Fibroblast of mammary gland (primary cell): ENCODE data around the gene AKAP14.

Experiments
- DNase-seq: peaks from one replicate; pipeline ENCODE4 v3.0.0-alpha.2; 2010; ENCODE audit warnings: low read depth
- H3K4me3 ChIP-seq: 2 replicates; pipeline ENCODE4 v1.5.1; 2011; ENCODE audit warnings: low read depth, mild to moderate bottlenecking, low read length, moderate library complexity; ENCODE audit not compliant: control insufficient read depth
- TF ChIP-seq, protein P1 (sequence below): conservative IDR thresholded peaks from 2 replicates; pipeline ENCODE4 v1.5.1; 2011; ENCODE audit warnings: low read depth, low read length, inconsistent platforms; ENCODE audit not compliant: control insufficient read depth, insufficient read depth

AKAP14 gene

DNA sequence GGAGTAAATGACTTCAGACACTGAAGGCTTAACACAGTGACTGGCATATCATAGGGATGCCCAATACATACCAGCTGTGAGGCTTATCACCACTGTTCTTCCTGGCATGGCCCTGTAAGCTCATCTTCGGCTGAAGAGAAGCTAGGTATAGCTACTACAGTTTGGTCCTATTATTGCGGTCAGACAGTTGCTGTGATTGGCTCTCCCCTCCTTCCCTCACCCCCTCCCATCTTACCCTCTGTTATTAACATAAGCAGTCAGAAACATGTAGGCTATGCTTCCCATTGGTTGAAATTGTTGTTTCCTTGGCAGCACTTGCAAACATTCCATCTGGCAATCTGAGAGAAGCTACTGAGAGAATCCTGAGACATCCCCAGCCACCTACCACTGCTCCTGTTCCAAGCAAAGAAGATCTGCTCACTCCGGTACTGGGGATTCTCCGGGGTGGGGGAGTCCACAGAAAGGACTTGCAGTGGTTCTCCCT lies at the start of gene AKAP14:
AKAP14 (plus strand) TSS at position 51 of the 484 bp plus-strand sequence. CDS start 7,331 bp downstream, outside the sequence.
- TF ChIP-seq, protein P1, sequence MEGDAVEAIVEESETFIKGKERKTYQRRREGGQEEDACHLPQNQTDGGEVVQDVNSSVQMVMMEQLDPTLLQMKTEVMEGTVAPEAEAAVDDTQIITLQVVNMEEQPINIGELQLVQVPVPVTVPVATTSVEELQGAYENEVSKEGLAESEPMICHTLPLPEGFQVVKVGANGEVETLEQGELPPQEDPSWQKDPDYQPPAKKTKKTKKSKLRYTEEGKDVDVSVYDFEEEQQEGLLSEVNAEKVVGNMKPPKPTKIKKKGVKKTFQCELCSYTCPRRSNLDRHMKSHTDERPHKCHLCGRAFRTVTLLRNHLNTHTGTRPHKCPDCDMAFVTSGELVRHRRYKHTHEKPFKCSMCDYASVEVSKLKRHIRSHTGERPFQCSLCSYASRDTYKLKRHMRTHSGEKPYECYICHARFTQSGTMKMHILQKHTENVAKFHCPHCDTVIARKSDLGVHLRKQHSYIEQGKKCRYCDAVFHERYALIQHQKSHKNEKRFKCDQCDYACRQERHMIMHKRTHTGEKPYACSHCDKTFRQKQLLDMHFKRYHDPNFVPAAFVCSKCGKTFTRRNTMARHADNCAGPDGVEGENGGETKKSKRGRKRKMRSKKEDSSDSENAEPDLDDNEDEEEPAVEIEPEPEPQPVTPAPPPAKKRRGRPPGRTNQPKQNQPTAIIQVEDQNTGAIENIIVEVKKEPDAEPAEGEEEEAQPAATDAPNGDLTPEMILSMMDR = no peak
- H3K4me3 ChIP-seq = no peak within 1 kb of the TSS
- DNase-seq = no peak

DNA sequence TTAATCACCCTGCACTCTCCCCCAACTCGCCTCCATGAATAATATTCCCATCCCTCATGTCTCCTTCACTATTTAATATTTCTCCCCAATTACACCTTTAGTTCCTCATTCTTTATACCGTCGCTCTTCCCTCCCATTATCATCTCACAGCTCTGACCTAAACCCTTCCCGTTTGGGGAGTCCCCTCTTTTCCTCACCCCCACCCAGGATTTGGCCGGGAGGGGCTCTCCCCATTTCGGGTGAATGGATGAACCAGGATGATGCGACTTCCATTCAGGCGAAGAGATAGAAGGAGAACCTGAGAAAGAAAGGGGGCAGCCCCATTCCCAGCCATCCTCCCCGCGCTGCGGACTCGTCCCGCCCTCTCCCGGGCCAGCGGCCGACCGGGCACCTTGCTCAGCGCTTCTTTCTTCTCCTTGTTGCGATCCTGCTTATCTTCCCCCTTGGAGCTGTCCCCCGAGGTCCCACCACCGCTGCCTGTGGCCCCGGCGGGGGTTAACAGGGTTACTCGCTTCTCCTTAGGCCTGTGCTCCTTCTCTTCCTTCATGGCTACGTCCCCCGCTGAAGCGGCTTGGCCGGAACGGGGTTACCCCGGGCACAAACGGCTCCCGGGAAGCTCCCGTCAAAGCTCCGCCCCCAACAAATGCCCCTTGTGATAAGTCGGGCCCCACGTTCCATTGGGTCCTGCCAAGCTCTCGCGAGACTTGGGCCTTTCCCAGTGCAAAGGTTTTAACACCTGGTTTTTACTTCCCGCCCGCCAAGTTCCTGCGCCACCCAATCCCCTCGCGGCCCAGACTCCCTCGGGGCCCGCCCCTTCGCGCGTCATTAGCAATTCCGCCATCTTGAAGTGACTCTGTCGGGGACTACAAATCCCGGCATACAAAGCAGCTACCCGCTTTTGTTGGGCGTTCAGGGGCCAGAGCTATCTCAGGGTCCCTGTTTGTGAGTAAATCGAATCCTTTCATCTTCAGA lies 43.0 kb upstream of the AKAP14 start, which contains the start of gene UPF3B:
UPF3B (minus strand) TSS at position 582 of the 972 bp plus-strand sequence; CDS start at position 547, 35 bp downstream.
- DNase-seq = peak; percentile 97
- H3K4me3 ChIP-seq = peak within 1 kb of the TSS; percentile 78
- TF ChIP-seq, protein P1 = no peak

DNA sequence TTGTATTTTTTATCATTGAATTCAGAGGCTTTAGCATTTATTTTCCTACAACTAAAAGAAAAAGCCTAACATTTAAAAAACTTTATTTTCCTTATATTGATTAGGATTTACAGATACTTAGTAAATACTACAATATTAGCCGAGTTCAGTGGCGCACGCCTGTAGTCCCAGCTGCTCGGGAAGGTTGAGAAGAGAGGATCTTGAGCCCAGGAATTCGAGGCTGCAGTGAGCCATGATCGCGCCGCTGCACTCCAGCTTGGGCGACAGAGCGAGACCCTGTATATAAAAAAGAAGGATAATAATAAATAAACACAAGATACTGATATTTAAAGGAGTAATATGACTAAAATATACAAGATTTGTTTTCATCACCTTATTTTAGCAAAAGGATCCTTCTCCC lies 42.2 kb upstream of the AKAP14 start:
- H3K4me3 ChIP-seq = peak overlapping the region; percentile 53
- TF ChIP-seq, protein P1 = no peak
- DNase-seq = no peak

DNA sequence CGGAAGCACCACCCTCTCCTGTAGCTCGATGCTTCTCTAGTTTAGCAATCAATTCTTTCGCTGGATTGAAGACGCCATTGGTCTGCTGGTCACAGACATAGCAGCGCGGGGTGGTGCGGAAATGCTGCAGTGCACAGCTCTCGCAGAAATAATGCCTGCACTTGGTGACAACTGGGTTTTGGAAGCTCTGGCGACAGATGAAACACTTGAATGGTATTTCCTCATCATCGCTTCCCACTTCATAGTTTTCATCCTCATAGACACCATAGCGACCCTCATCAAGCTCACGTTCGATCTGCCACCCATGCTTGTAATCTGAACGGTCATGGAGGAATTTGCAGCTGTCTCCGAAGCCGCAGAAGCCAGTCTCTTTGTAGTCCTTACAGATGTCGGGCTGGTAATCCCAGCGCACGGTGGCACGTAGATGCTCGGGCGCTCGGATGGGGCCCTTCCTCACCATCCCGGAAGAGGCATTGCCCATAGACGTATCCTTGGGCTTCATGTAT lies 25.0 kb upstream of the AKAP14 start:
- TF ChIP-seq, protein P1 = no peak
- DNase-seq = no peak
- H3K4me3 ChIP-seq = peak overlapping the region; percentile 80

DNA sequence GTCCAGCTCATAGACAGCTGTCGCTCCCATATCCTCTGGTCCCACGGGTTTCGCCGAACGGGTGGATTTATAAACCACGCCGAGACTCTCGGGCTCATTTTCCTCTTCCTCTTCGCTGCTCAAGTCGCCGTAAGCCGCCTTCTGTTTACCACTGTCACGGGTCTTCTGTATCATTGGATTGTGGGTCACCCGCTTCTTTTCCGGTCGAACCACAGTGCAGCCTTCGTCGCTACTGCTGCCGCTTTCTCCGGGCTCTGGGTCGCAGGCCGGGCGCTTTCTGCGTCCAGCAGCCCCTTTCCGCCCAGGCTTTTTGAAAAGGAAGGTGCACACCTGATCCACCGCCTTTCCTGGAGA lies 24.5 kb upstream of the AKAP14 start:
- TF ChIP-seq, protein P1 = no peak
- H3K4me3 ChIP-seq = peak overlapping the region; percentile 80
- DNase-seq = no peak

DNA sequence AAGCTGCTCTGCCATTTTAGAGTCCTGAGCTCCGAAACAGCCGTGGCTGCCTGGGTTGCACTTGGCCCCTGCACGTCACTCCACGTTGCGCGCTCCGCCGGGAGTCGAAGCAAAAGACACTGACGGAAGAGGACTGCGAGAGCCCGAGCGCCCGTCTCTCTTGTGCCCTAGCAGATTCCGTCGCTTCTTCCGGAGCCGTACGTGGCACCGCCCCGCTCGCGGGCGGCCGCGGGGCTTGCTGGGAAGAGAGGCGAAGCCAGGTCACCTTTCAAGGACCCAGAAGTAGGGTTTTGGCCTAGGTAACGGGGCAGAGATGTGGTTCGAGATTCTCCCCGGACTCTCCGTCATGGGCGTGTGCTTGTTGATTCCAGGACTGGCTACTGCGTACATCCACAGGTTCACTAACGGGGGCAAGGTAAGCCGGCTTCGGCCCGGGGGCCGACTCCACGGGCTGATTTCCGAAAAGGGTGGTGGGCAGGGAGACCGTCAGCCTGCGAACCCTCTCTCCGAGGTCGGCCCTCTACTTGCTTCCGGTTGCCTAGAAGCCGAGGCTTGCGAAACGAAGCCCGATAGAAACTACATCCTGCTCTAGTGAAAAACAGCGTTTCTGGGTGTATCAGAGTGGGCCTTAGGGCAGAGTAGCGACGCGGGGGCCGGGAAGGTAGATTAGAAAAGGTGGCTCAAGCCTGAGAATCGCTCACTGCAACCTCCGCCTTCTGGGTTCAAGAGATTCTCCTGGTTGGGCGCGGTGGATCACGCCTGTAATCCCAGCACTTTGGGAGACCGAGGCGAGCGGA lies 23.9 kb upstream of the AKAP14 start, which contains the start of the genes NDUFA1 and RNF113A:
NDUFA1 (plus strand) TSS at position 234 of the 797 bp plus-strand sequence; CDS start at position 314, 80 bp downstream.
RNF113A (minus strand) TSS at position 135 of the 797 bp plus-strand sequence; CDS start at position 15, 120 bp downstream.
- DNase-seq = peak; percentile 80
- peak within 1 kb of the TSS; percentile 80 for H3K4me3 ChIP-seq
- TF ChIP-seq, protein P1 = no peak
